HG03521 (cell line): Measurements from ENCODE around the gene PRRT1B.
"Not testable (repeated sequence)": the region's sequence is repeated elsewhere in the genome, so short reads cannot be mapped to it uniquely, and the experiment has no call there.

Experiments used
- ATAC-seq: cut with Tn5 transposase; IDR thresholded peaks from one replicate; pipeline ENCODE4 v1.9.1; 2021; ENCODE audit warnings: mild to moderate bottlenecking, moderate library complexity; ENCODE audit not compliant: unreplicated experiment

Gene PRRT1B

GRCh38 chr9:131545003-131545785 is at the start of gene PRRT1B:
TSS of gene PRRT1B (plus strand) at chr9:131545523. CDS start at chr9:131545616, 93 bp downstream.
- no peak for ATAC-seq

GRCh38 chr9:131495785-131496184 is 49.5 kb upstream of the PRRT1B start:
- ATAC-seq: no peak

GRCh38 chr9:131496844-131497405 is 48.4 kb upstream of the PRRT1B start:
- ATAC-seq: no peak

GRCh38 chr9:131499254-131499767 is 46.0 kb upstream of the PRRT1B start:
- no peak for ATAC-seq

GRCh38 chr9:131500377-131500776 is 44.9 kb upstream of the PRRT1B start:
- ATAC-seq: no peak

- ATAC-seq: no peak
Measured at GRCh38 chr9:131500939-131501541, 44.3 kb upstream of the PRRT1B start.

GRCh38 chr9:131502781-131503625 is 42.3 kb upstream of the PRRT1B start, which contains the start of gene POMT1:
TSS of gene POMT1 (plus strand) at chr9:131502918. CDS start at chr9:131504219, 1,301 bp downstream.
- ATAC-seq: peak; percentile 79

- no peak for ATAC-seq
Measured at GRCh38 chr9:131503626-131504465, 41.5 kb upstream of the PRRT1B start.

GRCh38 chr9:131505012-131505411 is 40.3 kb upstream of the PRRT1B start:
- ATAC-seq: no peak

GRCh38 chr9:131511416-131511815 is 33.9 kb upstream of the PRRT1B start:
- ATAC-seq: no peak

- ATAC-seq: no peak
Measured at GRCh38 chr9:131511880-131512279, 33.4 kb upstream of the PRRT1B start.

- ATAC-seq: no peak
Measured at GRCh38 chr9:131513177-131513576, 32.1 kb upstream of the PRRT1B start.

GRCh38 chr9:131515559-131516031 is 29.7 kb upstream of the PRRT1B start:
- ATAC-seq: not testable (repeated sequence)

- ATAC-seq: no peak
Measured at GRCh38 chr9:131516100-131516499, 29.2 kb upstream of the PRRT1B start.

- no peak for ATAC-seq
Measured at GRCh38 chr9:131516930-131517329, 28.4 kb upstream of the PRRT1B start.

- ATAC-seq: no peak
Measured at GRCh38 chr9:131517761-131518190, 27.5 kb upstream of the PRRT1B start.

- no peak for ATAC-seq
Measured at GRCh38 chr9:131518553-131518952, 26.8 kb upstream of the PRRT1B start.

GRCh38 chr9:131520503-131520902 is 24.8 kb upstream of the PRRT1B start:
- ATAC-seq: no peak

GRCh38 chr9:131521203-131521602 is 24.1 kb upstream of the PRRT1B start:
- ATAC-seq: no peak

- no peak for ATAC-seq
Measured at GRCh38 chr9:131521822-131522221, 23.5 kb upstream of the PRRT1B start.
